KMS-11 (cell line): ENCODE data around the gene EML5.

Source experiments
- H2AFZ ChIP-seq: fragments of 200-600 bp; sonication (generic); 2 replicates; pipeline ENCODE4 v1.6.1; 2016; ENCODE audit warnings: antibody characterized with exemption, mixed run types, low read depth
- H3K27ac ChIP-seq: fragments of 200-600 bp; sonication (generic); 2 replicates; pipeline ENCODE4 v1.6.1; 2016; ENCODE audit warnings: mild to moderate bottlenecking, mixed run types
- H3K27me3 ChIP-seq: fragments of 200-600 bp; sonication (generic); 2 replicates; pipeline ENCODE4 v1.6.1; 2017; ENCODE audit warnings: mild to moderate bottlenecking, low read depth, mixed run types, moderate library complexity; ENCODE audit not compliant: insufficient read depth
- H3K36me3 ChIP-seq: fragments of 200-600 bp; sonication (generic); 2 replicates; pipeline ENCODE4 v1.6.1; 2017; ENCODE audit warnings: mild to moderate bottlenecking, mixed run types; ENCODE audit not compliant: insufficient read depth
- H3K4me1 ChIP-seq: fragments of 200-600 bp; sonication (generic); 2 replicates; pipeline ENCODE4 v1.6.1; 2016; ENCODE audit warnings: mild to moderate bottlenecking, low read depth, mixed run types; ENCODE audit not compliant: poor library complexity, severe bottlenecking
- H3K4me2 ChIP-seq: fragments of 200-600 bp; sonication (generic); 2 replicates; pipeline ENCODE4 v1.7.0; 2016; ENCODE audit warnings: mild to moderate bottlenecking, mixed run types
- H3K4me3 ChIP-seq: fragments of 200-600 bp; sonication (generic); IDR thresholded peaks from 2 replicates; pipeline ENCODE4 v1.6.1; 2017; ENCODE audit warnings: low read depth, low read length, mixed read lengths; ENCODE audit not compliant: insufficient read depth
- H3K79me2 ChIP-seq: fragments of 200-600 bp; sonication (generic); 2 replicates; pipeline ENCODE4 v1.6.1; 2016; ENCODE audit warnings: low read depth, mixed run types; ENCODE audit not compliant: insufficient read depth
- H3K9ac ChIP-seq: fragments of 200-600 bp; sonication (generic); 2 replicates; pipeline ENCODE4 v1.6.1; 2016; ENCODE audit warnings: mild to moderate bottlenecking, mixed run types
- H4K20me1 ChIP-seq: fragments of 200-600 bp; sonication (generic); 2 replicates; pipeline ENCODE4 v1.6.1; 2016; ENCODE audit warnings: mild to moderate bottlenecking, mixed run types; ENCODE audit not compliant: insufficient read depth
- CTCF ChIP-seq: fragments of 200-600 bp; sonication (generic); conservative IDR thresholded peaks from 2 replicates; pipeline ENCODE4 v1.6.1; 2017; ENCODE audit warnings: low read depth, mild to moderate bottlenecking, antibody characterized with exemption, low read length, moderate library complexity, mixed read lengths

EML5 gene

DNA sequence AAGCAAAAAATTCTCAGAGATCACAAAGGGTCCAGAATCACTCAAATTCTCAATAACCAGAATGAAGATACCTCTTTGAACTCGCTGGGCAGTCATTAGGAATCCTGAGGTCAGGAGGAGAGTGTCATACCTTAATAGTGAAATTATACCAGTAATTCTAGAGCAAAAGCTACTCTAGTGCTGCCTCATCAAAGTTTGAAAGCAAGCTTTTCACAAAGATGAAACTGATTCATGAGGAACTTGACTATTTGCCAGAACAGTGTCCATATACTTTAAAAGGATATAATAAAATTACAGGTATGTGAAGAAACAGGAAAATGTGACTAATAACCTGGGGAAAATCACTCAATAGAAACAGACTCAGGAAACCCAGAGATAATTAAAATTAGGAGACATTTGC lies 44.5 kb downstream of the EML5 start:
- Histone ChIP-seq H3K4me3 (no peak overlapping the region), H3K9ac (no peak overlapping the region), H3K4me1 (peaks cover 24% of the 10 kb centered on the region), H3K79me2 (no peaks in the 10 kb centered on the region), H4K20me1 (no peaks in the 10 kb centered on the region), H3K36me3 (no peaks in the 10 kb centered on the region), H2AFZ (no peak overlapping the region), H3K27me3 (no peaks in the 10 kb centered on the region), H3K27ac (no peak overlapping the region; the same call in 1 of the 2 replicates), H3K4me2 (0 out of 2 replicates have a peak overlapping the region, but pooled peaks have one; percentile 68)
- TF ChIP-seq CTCF, result no peak

GRCh38 chr14:88746052-88746451 lies 46.7 kb downstream of the EML5 start:
- no peak for TF ChIP-seq CTCF
- H3K79me2 ChIP-seq, result no peaks in the 10 kb centered on the region
- H3K27ac ChIP-seq, result no peak overlapping the region
- H4K20me1 ChIP-seq, result no peaks in the 10 kb centered on the region
- H3K4me1 ChIP-seq, result peaks cover 24% of the 10 kb centered on the region
- H3K9ac ChIP-seq, result no peak overlapping the region
- H3K27me3 ChIP-seq, result no peaks in the 10 kb centered on the region
- H3K4me3 ChIP-seq, result no peak overlapping the region
- no peak overlapping the region for H3K4me2 ChIP-seq
- H2AFZ ChIP-seq, result no peak overlapping the region
- no peaks in the 10 kb centered on the region for H3K36me3 ChIP-seq

GRCh38 chr14:88737245-88737644 lies 55.5 kb downstream of the EML5 start:
- Histone ChIP-seq H3K4me2 (no peak overlapping the region), H3K4me1 (no peaks in the 10 kb centered on the region), H3K9ac (no peak overlapping the region), H3K27me3 (no peaks in the 10 kb centered on the region), H3K4me3 (no peak overlapping the region), H4K20me1 (no peaks in the 10 kb centered on the region), H3K36me3 (no peaks in the 10 kb centered on the region), H2AFZ (no peak overlapping the region), H3K27ac (no peak overlapping the region), H3K79me2 (no peaks in the 10 kb centered on the region)
- no peak for TF ChIP-seq CTCF

DNA sequence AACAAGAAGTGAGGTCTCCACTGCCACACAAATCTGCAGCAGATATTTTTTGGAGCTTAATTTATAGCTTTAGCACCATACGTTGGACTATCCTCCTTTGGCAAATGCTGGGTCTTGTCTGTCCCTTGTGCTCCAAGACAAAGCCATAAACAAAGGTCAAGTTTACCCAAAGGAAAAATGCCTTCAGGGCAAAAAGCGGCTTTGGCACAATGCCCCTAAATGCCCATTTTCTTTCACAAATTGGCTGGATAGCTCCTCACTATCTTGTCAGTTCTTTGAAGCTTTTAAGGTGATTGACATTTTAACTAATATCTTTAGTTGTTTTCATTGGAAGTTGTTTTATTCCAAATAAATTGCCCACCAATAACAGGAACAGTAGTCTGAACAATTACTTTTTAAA lies 59.6 kb downstream of the EML5 start:
- no peaks in the 10 kb centered on the region for H3K36me3 ChIP-seq
- no peak overlapping the region for H3K9ac ChIP-seq
- H2AFZ ChIP-seq, result no peak overlapping the region
- H3K4me2 ChIP-seq, result no peak overlapping the region
- H3K79me2 ChIP-seq, result no peaks in the 10 kb centered on the region
- no peak overlapping the region for H3K4me3 ChIP-seq
- TF ChIP-seq CTCF, result no peak
- no peaks in the 10 kb centered on the region for H3K4me1 ChIP-seq
- no peaks in the 10 kb centered on the region for H3K27me3 ChIP-seq
- H4K20me1 ChIP-seq, result no peaks in the 10 kb centered on the region
- no peak overlapping the region for H3K27ac ChIP-seq
